ENCODE data around the gene CRCP. TPM values are rescaled to one million over a fixed set of nuclear protein-coding genes. Genes with fewer than 3 reads are reported as not detected.

The CRCP gene
- total RNA-seq, 1 donor from 2014 or later: 32.4 TPM

DNA sequence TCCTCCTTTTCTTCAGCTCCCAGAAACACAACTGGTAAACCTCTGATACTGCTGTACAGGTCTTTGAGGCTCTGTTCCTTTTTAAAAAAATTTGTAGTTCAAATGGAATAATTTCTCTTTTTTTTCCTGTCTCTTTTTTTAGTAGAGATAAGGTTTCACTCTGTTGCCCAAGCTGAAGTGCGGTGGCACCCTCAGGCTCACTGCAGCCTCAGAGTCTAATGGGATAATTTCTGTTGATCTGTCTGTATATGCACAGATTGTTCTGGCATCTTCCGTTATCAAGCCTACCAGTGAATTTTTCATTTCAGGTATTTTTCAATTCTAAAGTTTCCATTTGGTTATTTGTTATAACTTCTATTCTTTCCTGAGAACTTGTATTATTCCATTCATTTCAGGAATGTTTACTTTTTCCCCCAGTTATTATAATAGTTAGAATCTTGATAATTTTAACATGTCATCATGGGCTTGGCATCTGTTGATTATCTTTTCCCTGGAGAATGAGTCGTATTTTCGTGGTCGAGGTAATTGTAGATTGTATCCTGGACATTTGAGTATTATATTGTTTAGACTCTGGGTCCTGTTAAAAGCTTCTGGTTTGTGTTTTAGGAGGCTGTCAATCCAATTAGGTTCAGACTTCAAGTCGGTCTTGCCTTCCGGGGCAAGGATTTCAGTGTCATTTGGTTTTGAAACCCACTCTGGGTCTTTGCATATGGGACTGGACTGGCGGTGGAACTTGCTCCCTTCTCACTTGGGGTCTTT lies 24.5 kb downstream of the CRCP start:
- Mint-ChIP-seq H3K9me3 (ENCODE audit: low read depth) (no peaks in the 10 kb centered on the region), H3K36me3 (ENCODE audit: insufficient read depth) (peaks cover 29% of the 10 kb centered on the region), H3K27me3 (no peaks in the 10 kb centered on the region), H3K4me3 (ENCODE audit: low read depth) (no peak overlapping the region), H3K4me1 (ENCODE audit: low read depth) (peaks cover 27% of the 10 kb centered on the region), H3K27ac (no peak overlapping the region)
- TF ChIP-seq CTCF (IDR thresholded peaks at IDR 0.05; ENCODE audit: unreplicated experiment): no peak
- no peak for DNase-seq (ENCODE audit: low spot score, unreplicated experiment)

- Mint-ChIP-seq H3K9me3 (ENCODE audit: low read depth) (no peaks in the 10 kb centered on the region), H3K27me3 (no peaks in the 10 kb centered on the region), H3K27ac (no peak overlapping the region), H3K4me1 (ENCODE audit: low read depth) (peaks cover 27% of the 10 kb centered on the region), H3K4me3 (ENCODE audit: low read depth) (no peak overlapping the region), H3K36me3 (ENCODE audit: insufficient read depth) (peaks cover 31% of the 10 kb centered on the region)
- peak; percentile 16 for DNase-seq (ENCODE audit: low spot score, unreplicated experiment)
- TF ChIP-seq CTCF (IDR thresholded peaks at IDR 0.05; ENCODE audit: unreplicated experiment): peak; percentile 67
Observed at GRCh38 chr7:66140924-66141323, 26.3 kb downstream of the CRCP start.

GRCh38 chr7:66142334-66142733 lies 27.7 kb downstream of the CRCP start:
- TF ChIP-seq CTCF (IDR thresholded peaks at IDR 0.05; ENCODE audit: unreplicated experiment): no peak
- DNase-seq (ENCODE audit: low spot score, unreplicated experiment): no peak
- H3K9me3 Mint-ChIP-seq (ENCODE audit: low read depth): no peaks in the 10 kb centered on the region
- no peaks in the 10 kb centered on the region for H3K27me3 Mint-ChIP-seq
- H3K27ac Mint-ChIP-seq: peak overlapping the region; percentile 91
- H3K4me1 Mint-ChIP-seq (ENCODE audit: low read depth): peaks cover 25% of the 10 kb centered on the region
- no peak overlapping the region for H3K4me3 Mint-ChIP-seq (ENCODE audit: low read depth)
- peaks cover 30% of the 10 kb centered on the region for H3K36me3 Mint-ChIP-seq (ENCODE audit: insufficient read depth)

DNA sequence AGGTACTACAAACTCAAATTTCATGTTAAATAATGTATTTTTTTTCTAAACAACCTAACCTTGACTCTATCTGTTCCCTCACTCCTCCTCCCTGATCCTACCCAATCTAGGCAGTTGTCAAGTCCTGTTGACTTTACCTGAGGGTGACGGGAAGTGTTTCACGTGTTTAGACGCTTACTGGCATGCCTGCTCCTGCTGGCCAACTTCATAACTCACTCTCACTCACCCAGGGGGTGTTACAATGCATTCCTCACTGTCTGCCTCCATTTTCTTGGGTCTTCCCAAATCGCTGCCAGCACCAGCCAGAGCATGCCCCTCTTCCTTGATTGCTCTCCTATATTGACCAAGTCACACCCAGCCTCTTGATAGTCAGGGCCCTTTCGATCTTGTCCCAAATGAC lies 28.3 kb downstream of the CRCP start:
- Mint-ChIP-seq H3K27me3 (no peaks in the 10 kb centered on the region), H3K4me1 (ENCODE audit: low read depth) (peaks cover 24% of the 10 kb centered on the region), H3K36me3 (ENCODE audit: insufficient read depth) (peaks cover 29% of the 10 kb centered on the region), H3K9me3 (ENCODE audit: low read depth) (no peaks in the 10 kb centered on the region), H3K4me3 (ENCODE audit: low read depth) (no peak overlapping the region), H3K27ac (peak overlapping the region; percentile 81)
- no peak for DNase-seq (ENCODE audit: low spot score, unreplicated experiment)
- no peak for TF ChIP-seq CTCF (IDR thresholded peaks at IDR 0.05; ENCODE audit: unreplicated experiment)

DNA sequence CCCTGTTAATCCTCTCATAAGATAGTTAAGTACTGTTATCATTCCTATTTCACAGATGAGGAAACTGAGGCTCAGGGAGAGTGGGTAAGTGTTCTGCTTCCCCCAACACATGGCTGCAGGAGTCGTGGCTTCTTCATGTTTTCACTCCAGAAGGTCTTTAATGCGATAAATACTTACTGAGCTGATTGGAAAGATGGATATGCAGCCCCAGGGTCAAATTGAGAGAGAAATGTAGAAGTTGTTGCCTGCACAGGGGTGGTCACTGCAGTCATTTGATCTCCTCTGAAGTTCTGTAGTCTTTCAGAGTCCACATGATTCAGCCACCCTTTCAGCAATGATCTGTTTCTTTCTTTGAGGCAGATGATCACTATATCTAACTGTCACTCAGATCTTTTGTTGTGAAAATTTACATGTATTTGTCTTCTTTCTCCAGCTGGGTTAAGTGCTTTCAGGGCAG lies 29.3 kb downstream of the CRCP start:
- no peak for TF ChIP-seq CTCF (IDR thresholded peaks at IDR 0.05; ENCODE audit: unreplicated experiment)
- Mint-ChIP-seq H3K27ac (peak overlapping the region; percentile 85), H3K36me3 (ENCODE audit: insufficient read depth) (peaks cover 27% of the 10 kb centered on the region), H3K9me3 (ENCODE audit: low read depth) (no peaks in the 10 kb centered on the region), H3K4me1 (ENCODE audit: low read depth) (peaks cover 25% of the 10 kb centered on the region), H3K27me3 (no peaks in the 10 kb centered on the region), H3K4me3 (ENCODE audit: low read depth) (no peak overlapping the region)
- DNase-seq (ENCODE audit: low spot score, unreplicated experiment): no peak

All from progenitor cell of endocrine pancreas (in vitro differentiated cells).